NCI-H69 (cell line): Measurements from ENCODE around the gene FRRS1.
A peak's percentile ranks its signal among the peaks of the same experiment; 100 is the strongest.

Experiments
- DNase-seq: peaks from one replicate; lab custom pipeline; 2025; lab: John Stamatoyannopoulos, UW

The FRRS1 gene

GRCh38 chr1:99675994-99676393, 90.4 kb downstream of the FRRS1 start:
- DNase-seq: no peak

DNA sequence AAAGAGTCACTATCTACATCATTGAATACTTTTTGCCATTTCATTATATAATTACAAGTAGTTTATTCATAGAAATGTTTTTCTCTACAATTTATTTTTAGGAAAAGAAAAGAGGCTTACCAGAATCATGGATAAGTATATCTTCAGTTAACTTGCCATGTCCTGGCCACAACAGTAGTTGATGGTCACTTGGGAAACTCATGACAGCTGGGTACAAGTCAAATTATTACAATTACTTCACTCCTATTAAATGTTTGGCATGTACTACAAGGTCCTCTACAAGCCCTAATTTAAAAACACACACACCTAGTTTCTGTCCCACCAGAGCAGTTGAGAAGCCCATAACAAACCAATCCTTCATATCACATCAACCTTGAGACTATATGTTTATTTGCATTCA, 91.1 kb downstream of the FRRS1 start:
- DNase-seq: no peak

GRCh38 chr1:99674115-99675064, 92.0 kb downstream of the FRRS1 start:
- DNase-seq: peak; percentile 87

GRCh38 chr1:99673315-99673714, 93.1 kb downstream of the FRRS1 start:
- no peak for DNase-seq

DNA sequence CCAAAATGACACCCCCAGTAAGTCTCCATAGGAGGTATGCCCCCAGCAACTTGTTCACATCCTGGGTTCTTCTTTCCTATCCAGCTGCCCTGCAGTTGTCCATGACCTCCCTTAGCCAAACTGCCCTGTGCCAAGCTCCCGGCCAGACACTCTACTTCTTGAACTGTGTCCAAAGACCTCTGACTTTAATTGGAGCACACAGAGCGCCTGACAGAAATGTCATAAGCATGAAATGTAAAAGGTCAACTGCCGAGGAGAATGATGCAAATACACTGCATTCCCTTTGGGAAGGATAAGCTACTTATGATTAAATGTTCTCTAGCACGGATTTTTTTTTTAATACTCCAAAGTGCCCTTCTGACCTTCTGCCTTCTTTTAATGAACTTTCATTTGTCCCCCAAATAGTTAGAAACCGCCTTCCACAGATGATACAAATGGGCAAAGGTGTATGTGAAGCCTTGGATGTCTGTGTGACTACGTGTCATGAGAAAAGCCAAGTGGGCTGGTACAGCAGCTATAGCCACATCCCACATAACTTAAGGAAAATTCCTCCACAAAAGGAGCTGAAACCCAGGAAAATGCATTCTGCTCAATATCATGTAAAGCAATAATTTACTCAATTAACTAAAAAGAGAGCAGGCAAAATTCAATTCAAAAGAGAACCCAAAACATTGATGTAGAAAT, 93.8 kb downstream of the FRRS1 start:
- DNase-seq: peak; percentile 22

- peak; percentile 25 for DNase-seq
Measured at GRCh38 chr1:99672038-99672437, 94.4 kb downstream of the FRRS1 start.

DNA sequence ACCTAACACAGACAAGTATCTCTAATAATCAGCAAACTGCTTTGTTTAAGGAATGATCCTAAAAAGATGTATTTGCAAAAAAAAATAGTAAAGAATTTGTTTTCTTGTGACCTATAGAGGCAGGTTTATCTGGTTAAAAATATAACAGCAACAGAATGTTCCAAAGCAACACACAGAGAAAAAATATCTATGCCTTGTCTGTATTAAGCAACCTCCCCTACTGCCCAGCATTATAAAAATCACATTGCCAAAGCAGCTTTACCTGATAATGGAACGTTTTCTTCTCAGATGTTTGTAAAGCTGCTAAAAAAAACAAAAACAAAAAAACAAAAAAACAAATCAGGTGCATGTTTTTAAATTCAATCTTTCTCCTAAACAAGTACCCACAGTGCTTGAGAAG, 95.9 kb downstream of the FRRS1 start:
- DNase-seq: no peak

DNA sequence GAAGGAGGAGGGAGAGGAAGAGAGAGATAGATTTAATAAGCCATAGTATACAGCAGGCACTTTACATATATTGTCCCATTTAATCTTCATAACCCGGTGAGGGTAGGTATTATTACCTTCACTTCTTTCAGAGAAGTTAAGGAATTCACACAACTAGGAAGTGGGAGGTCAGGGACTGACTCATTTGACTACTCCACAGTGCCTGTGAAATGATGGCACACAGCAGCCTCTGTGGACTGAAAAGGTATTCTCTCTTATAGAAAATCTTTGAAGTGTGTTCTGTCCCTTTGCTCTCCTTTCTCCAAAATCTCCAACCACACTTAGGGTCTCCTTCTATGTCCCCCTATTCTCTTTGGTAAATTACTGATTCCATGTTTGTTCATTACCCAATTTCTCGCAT, 96.6 kb downstream of the FRRS1 start:
- DNase-seq: no peak

GRCh38 chr1:99669376-99669775, 97.1 kb downstream of the FRRS1 start:
- no peak for DNase-seq

DNA sequence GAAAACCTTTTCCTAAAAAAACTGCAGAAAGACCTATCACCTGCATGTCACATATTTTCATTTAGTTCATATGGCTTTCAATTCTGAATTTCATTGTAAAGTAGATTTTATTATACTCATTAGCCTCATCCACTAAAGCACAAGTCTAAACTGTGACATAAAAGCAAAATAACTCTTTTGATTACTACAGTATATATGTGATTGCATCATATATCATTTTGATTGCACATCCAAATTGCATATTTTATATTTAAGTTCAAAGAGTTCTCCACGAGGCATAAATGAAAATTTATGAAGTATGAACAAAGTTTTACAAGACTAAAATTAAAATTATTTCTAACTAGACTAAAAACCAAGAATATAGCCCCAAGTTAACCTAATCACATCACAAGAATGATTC, 101.2 kb downstream of the FRRS1 start:
- DNase-seq: no peak

DNA sequence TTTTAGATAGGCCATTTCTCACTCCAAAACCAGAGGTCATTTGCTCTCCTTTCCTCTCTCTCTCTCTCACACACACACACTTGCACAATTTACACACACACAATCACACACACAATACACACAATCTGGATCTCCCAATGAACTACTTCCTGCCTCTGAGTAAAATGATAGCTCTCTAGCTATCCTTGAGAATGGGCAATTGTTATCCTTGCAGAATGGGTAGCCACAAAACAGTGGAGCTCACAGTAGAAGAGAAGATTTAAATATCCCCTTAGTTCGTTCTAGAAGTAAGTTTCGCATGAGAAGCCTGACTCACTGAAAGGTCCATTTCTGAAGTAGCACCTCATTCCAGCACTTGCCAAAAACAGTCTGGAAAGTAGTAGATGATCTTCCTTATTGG, 102.9 kb downstream of the FRRS1 start:
- DNase-seq: no peak

- peak; percentile 13 for DNase-seq
Measured at GRCh38 chr1:99662539-99663080, 103.8 kb downstream of the FRRS1 start.

- no peak for DNase-seq
Measured at GRCh38 chr1:99661780-99662179, 104.7 kb downstream of the FRRS1 start.

GRCh38 chr1:99660496-99660895, 105.9 kb downstream of the FRRS1 start:
- DNase-seq: no peak

DNA sequence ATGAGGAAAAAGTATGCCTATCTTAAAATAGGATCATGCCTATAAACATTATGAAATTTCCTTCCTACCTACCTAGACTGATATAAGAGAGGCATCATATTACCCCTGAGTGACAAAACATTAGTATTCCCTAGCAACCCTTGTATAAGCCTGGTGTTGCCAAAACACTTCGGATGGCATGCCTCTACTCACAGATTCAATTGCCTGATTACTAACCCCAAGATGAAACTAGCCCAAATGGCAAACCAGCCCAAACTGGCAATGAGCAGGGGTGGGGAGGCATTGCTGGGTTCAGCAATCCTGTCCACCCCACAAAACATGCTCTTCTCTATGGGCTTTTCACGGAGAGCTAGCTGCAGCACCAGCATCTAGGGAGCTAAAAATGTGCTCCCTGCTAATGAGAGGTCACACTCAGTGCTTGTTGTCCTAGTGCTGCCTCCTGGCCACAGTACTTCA, 106.7 kb downstream of the FRRS1 start:
- no peak for DNase-seq
